ENCODE results near the gene FBL. TPM values are rescaled to one million over a fixed set of nuclear protein-coding genes. Genes with fewer than 3 reads are reported as not detected.

FBL gene
- total RNA-seq, 1 experiment from 2014 or later, result 554 TPM

GRCh38 chr19:39817888-39818561, 28.2 kb downstream of the FBL start:
- ATAC-seq, result no peak
- Histone ChIP-seq H4K20me1 (ENCODE audit: insufficient read depth) (no peaks in the 10 kb centered on the region), H2AFZ (ENCODE audit: low read depth, low read length, poor library complexity, severe bottlenecking) (no peak overlapping the region), H3K27me3 (ENCODE audit: insufficient read depth, low read length) (no peaks in the 10 kb centered on the region), H3K36me3 (ENCODE audit: control insufficient read depth in 1 of 2, insufficient read depth in 2 of 2, low read length in 2 of 2) (no peaks in the 10 kb centered on the region), H3K79me2 (ENCODE audit: insufficient read depth, low read length) (no peaks in the 10 kb centered on the region), H3K27ac (ENCODE audit: low read depth, low read length) (no peak overlapping the region), H3K9me2 (ENCODE audit: insufficient read depth) (no peaks in the 10 kb centered on the region), H3K4me2 (ENCODE audit: low read length) (no peak overlapping the region), H3K4me1 (ENCODE audit: control insufficient read depth in 1 of 2, insufficient read depth in 2 of 2, low read length in 2 of 2) (no peaks in the 10 kb centered on the region), H3K4me3 (replicated peaks in 1 of 2; ENCODE audit: low read depth in 1 of 2, low read length in 2 of 2) (no peak overlapping the region), H3K9me3 (ENCODE audit: control insufficient read depth in 1 of 2, insufficient read depth in 1 of 2, low read depth in 1 of 2, low read length in 2 of 2) (no peaks in the 10 kb centered on the region), H3K9ac (ENCODE audit: low read length) (no peak overlapping the region)
- intact Hi-C loops (cut with micrococcal nuclease), result no loop called here
- ChIA-PET RAD21 (ENCODE audit: low non-redundant PET in 1 of 2, low total read pairs in 2 of 2, uncharacterized antibody in 2 of 2, unreplicated experiment in 2 of 2) (no interaction called here), CTCF (no interaction called here), POLR2A (no interaction called here)
- TF ChIP-seq, protein P1, sequence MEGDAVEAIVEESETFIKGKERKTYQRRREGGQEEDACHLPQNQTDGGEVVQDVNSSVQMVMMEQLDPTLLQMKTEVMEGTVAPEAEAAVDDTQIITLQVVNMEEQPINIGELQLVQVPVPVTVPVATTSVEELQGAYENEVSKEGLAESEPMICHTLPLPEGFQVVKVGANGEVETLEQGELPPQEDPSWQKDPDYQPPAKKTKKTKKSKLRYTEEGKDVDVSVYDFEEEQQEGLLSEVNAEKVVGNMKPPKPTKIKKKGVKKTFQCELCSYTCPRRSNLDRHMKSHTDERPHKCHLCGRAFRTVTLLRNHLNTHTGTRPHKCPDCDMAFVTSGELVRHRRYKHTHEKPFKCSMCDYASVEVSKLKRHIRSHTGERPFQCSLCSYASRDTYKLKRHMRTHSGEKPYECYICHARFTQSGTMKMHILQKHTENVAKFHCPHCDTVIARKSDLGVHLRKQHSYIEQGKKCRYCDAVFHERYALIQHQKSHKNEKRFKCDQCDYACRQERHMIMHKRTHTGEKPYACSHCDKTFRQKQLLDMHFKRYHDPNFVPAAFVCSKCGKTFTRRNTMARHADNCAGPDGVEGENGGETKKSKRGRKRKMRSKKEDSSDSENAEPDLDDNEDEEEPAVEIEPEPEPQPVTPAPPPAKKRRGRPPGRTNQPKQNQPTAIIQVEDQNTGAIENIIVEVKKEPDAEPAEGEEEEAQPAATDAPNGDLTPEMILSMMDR (IDR thresholded peaks at IDR 0.05 in 2 of 3, conservative IDR thresholded peaks at IDR 0.05 in 1 of 3; ENCODE audit: borderline replicate concordance in 1 of 3, insufficient read depth in 1 of 3, low read depth in 2 of 3, low read length in 2 of 3), result no peak
- no peak for TF ChIP-seq POLR2AphosphoS5 (IDR thresholded peaks at IDR 0.05; ENCODE audit: low read depth, low read length)
- no peak for TF ChIP-seq ZNF274 (IDR thresholded peaks at IDR 0.05; ENCODE audit: low read depth, low read length)
- TF ChIP-seq YY1 (IDR thresholded peaks at IDR 0.05; ENCODE audit: extremely low read depth, insufficient replicate concordance, low read depth, low read length), result no peak
- no peak for TF ChIP-seq CBX3 (IDR thresholded peaks at IDR 0.05; ENCODE audit: low read depth)
- TF ChIP-seq JUND (IDR thresholded peaks at IDR 0.05), result no peak
- no peak for TF ChIP-seq FOSL1 (IDR thresholded peaks at IDR 0.05; ENCODE audit: low read depth)
- no peak for TF ChIP-seq CEBPB (IDR thresholded peaks at IDR 0.05; ENCODE audit: low read depth)
- no peak for TF ChIP-seq EGR1 (IDR thresholded peaks at IDR 0.05; ENCODE audit: low read depth)
- no peak for TF ChIP-seq EZH2phosphoT487 (IDR thresholded peaks at IDR 0.05; ENCODE audit: borderline replicate concordance)
- no peak for TF ChIP-seq EZH2 (IDR thresholded peaks at IDR 0.05)
- no peak for TF ChIP-seq ELF1 (IDR thresholded peaks at IDR 0.05; ENCODE audit: borderline replicate concordance, low read depth)
- no peak for TF ChIP-seq ZFX (IDR thresholded peaks at IDR 0.05)
- TF ChIP-seq, protein P2, sequence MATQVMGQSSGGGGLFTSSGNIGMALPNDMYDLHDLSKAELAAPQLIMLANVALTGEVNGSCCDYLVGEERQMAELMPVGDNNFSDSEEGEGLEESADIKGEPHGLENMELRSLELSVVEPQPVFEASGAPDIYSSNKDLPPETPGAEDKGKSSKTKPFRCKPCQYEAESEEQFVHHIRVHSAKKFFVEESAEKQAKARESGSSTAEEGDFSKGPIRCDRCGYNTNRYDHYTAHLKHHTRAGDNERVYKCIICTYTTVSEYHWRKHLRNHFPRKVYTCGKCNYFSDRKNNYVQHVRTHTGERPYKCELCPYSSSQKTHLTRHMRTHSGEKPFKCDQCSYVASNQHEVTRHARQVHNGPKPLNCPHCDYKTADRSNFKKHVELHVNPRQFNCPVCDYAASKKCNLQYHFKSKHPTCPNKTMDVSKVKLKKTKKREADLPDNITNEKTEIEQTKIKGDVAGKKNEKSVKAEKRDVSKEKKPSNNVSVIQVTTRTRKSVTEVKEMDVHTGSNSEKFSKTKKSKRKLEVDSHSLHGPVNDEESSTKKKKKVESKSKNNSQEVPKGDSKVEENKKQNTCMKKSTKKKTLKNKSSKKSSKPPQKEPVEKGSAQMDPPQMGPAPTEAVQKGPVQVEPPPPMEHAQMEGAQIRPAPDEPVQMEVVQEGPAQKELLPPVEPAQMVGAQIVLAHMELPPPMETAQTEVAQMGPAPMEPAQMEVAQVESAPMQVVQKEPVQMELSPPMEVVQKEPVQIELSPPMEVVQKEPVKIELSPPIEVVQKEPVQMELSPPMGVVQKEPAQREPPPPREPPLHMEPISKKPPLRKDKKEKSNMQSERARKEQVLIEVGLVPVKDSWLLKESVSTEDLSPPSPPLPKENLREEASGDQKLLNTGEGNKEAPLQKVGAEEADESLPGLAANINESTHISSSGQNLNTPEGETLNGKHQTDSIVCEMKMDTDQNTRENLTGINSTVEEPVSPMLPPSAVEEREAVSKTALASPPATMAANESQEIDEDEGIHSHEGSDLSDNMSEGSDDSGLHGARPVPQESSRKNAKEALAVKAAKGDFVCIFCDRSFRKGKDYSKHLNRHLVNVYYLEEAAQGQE (IDR thresholded peaks at IDR 0.05; ENCODE audit: low read depth), result no peak
- no peak for TF ChIP-seq ZBTB33 (IDR thresholded peaks at IDR 0.05; ENCODE audit: extremely low read depth, insufficient replicate concordance, low read length)
- TF ChIP-seq, protein P3, sequence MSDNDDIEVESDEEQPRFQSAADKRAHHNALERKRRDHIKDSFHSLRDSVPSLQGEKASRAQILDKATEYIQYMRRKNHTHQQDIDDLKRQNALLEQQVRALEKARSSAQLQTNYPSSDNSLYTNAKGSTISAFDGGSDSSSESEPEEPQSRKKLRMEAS (IDR thresholded peaks at IDR 0.05), result no peak
- no peak for TF ChIP-seq SRF (IDR thresholded peaks at IDR 0.05; ENCODE audit: low read depth)
- no peak for TF ChIP-seq ATF3 (IDR thresholded peaks at IDR 0.05)
- no peak for DNase-seq (ENCODE audit: low read depth, low spot score)
- BruUV-seq (replicated peaks), result no TSS peak

Measured in HCT116 (cell line).